Transverse colon (tissue), 4 donors: ENCODE results near the gene CCT7.

Source experiments
- EP300 ChIP-seq: sonication (generic); formaldehyde crosslinking; IDR thresholded peaks from one replicate; pipeline ENCODE4 v1.6.1; 2017; ENCODE audit warnings: antibody characterized with exemption, low read depth
- POLR2A ChIP-seq: fragments of 450-650 bp; IDR thresholded peaks from one replicate; pipeline ENCODE4 v1.6.1; 2016; ENCODE audit warnings: antibody characterized with exemption, mild to moderate bottlenecking, moderate library complexity
- POLR2AphosphoS5 ChIP-seq, 3 donors: sonication (generic); formaldehyde crosslinking; IDR thresholded peaks; one replicate each; pipeline ENCODE4 v1.6.1; 2016; ENCODE audit warnings: antibody characterized with exemption in 3 of 3
- TF ChIP-seq, protein P1 (sequence below), 5 experiments: fragments of 200-600 bp in 3 of 5; fragments of 450-650 bp in 2 of 5; sonication (generic) in 3 of 5; IDR thresholded peaks; 1 replicate in 2 of 5; 2 replicates in 3 of 5; pipeline ENCODE4 v1.5.1; 2016 to 2017; ENCODE audit warnings: antibody characterized with exemption in 5 of 5, inconsistent platforms in 3 of 5, mild to moderate bottlenecking in 2 of 5, moderate library complexity in 1 of 5

DNA sequence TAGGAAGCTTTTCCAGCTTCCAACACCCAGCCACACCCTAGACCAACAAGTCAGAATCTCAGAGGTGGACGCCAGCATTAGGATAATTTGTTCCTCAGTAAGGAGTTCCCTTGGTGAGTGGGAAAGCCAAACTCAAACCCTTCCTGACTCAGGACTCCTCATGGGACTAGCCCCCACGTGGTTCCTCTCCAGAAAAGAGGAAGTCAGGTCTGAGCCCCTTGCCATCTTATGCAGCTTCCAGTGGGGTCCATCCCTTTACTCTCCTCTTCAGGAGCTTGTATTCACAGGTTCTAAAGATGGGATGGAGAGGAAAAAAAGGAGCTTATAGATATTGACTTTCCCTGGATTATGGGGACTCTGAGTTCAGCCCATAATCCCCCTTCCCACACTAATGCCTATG, 46.6 kb upstream of the CCT7 start:
- TF ChIP-seq POLR2A (no peak), POLR2AphosphoS5 (IDR thresholded peaks at IDR 0.05) (no peak), EP300 (no peak)
- TF ChIP-seq, protein P1, sequence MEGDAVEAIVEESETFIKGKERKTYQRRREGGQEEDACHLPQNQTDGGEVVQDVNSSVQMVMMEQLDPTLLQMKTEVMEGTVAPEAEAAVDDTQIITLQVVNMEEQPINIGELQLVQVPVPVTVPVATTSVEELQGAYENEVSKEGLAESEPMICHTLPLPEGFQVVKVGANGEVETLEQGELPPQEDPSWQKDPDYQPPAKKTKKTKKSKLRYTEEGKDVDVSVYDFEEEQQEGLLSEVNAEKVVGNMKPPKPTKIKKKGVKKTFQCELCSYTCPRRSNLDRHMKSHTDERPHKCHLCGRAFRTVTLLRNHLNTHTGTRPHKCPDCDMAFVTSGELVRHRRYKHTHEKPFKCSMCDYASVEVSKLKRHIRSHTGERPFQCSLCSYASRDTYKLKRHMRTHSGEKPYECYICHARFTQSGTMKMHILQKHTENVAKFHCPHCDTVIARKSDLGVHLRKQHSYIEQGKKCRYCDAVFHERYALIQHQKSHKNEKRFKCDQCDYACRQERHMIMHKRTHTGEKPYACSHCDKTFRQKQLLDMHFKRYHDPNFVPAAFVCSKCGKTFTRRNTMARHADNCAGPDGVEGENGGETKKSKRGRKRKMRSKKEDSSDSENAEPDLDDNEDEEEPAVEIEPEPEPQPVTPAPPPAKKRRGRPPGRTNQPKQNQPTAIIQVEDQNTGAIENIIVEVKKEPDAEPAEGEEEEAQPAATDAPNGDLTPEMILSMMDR (IDR thresholded peaks at IDR 0.05): no peak
